Keratinocyte (primary cell): ENCODE measurements around the gene CD164L2.

Experiments used
- CTCF ChIP-seq, 3 experiments: IDR thresholded peaks in 1 of 3; conservative IDR thresholded peaks in 1 of 3; optimal IDR thresholded peaks in 1 of 3; 2 replicates in 2 of 3; 3 replicates in 1 of 3; pipeline versions ENCODE3 to v1.5.1; 2011; ENCODE audit warnings: low read length in 3 of 3, mild to moderate bottlenecking in 3 of 3, moderate library complexity in 2 of 3, control low read depth in 1 of 3, inconsistent platforms in 1 of 3; ENCODE audit not compliant: insufficient read depth in 2 of 3; ENCODE audit errors: extremely low read depth in 1 of 3
- EZH2 ChIP-seq: IDR thresholded peaks from one replicate; pipeline ENCODE4 v1.6.1; 2012; ENCODE audit warnings: inconsistent platforms, mild to moderate bottlenecking, low read length, moderate library complexity

GRCh38 chr1:27394925-27395324 is 11.8 kb upstream of the CD164L2 start:
- no peak for TF ChIP-seq CTCF (optimal IDR thresholded peaks at IDR 0.05 in 1 of 3, IDR thresholded peaks at IDR 0.05 in 1 of 3, conservative IDR thresholded peaks at IDR 0.05 in 1 of 3; ENCODE audit: extremely low read depth in 1 of 3, insufficient read depth in 2 of 3, low read length in 3 of 3)
- no peak for TF ChIP-seq EZH2
